ENCODE measurements around the gene CD99L2. TPM values are rescaled to one million over a fixed set of nuclear protein-coding genes. Genes with fewer than 3 reads are reported as not detected.

Gene CD99L2
- total and polyA plus RNA-seq, 2 of the 8 experiments (the other 6 are each of a cell fraction or from before 2014, with no cell fraction given) = 8.0 to 8.5 TPM

- Histone ChIP-seq H2BK12ac (ENCODE audit: low read depth, low read length) (no peak overlapping the region), H3K9me3 (ENCODE audit: insufficient read depth in 2 of 2, low read depth in 1 of 2, low read length in 1 of 2) (no peaks in the 10 kb centered on the region), H4K8ac (ENCODE audit: extremely low read depth, insufficient read depth, low read length) (no peak overlapping the region), H3K27ac (ENCODE audit: low read depth, low read length) (no peak overlapping the region), H2BK15ac (ENCODE audit: low read length) (no peak overlapping the region), H2AFZ (ENCODE audit: low read length) (no peak overlapping the region), H3K79me1 (ENCODE audit: low read depth, low read length) (no peaks in the 10 kb centered on the region), H3K9ac (replicated peaks in 1 of 4; ENCODE audit: extremely low read depth in 1 of 4, low read depth in 3 of 4, low read length in 3 of 4) (no peak overlapping the region), H3K4ac (replicated peaks; ENCODE audit: insufficient read length, low read depth, low read length) (no peak overlapping the region), H3K23ac (ENCODE audit: insufficient read length) (no peak overlapping the region), H3K4me3 (ENCODE audit: extremely low read depth in 1 of 4, insufficient read depth in 2 of 4, low read depth in 3 of 4, low read length in 4 of 4) (no peak overlapping the region), H4K91ac (replicated peaks; ENCODE audit: insufficient read length, low read length) (no peak overlapping the region), H4K5ac (ENCODE audit: insufficient read length, low read depth, low read length) (no peak overlapping the region), H2BK5ac (ENCODE audit: low read depth, low read length) (no peak overlapping the region), H3K27me3 (replicated peaks in 1 of 4; ENCODE audit: control insufficient read depth in 3 of 4, extremely low read depth in 1 of 4, insufficient read depth in 3 of 4, low read length in 3 of 4) (no peaks in the 10 kb centered on the region), H3K4me2 (ENCODE audit: insufficient read depth in 1 of 2, low read depth in 2 of 2, low read length in 2 of 2) (no peak overlapping the region), H2AK5ac (ENCODE audit: low read depth, low read length) (no peak overlapping the region), H2BK20ac (ENCODE audit: low read length) (no peak overlapping the region), H3K23me2 (ENCODE audit: low read depth, low read length) (no peaks in the 10 kb centered on the region), H3K56ac (replicated peaks; ENCODE audit: insufficient read length, low read depth, low read length) (no peak overlapping the region), H3K36me3 (ENCODE audit: control insufficient read depth in 2 of 4, insufficient read depth in 4 of 4, low read length in 3 of 4) (peaks cover 0 to 3% (median 0%) of the 10 kb centered on the region in 4 experiments; a peak in 2 of 8 replicates), H3K14ac (ENCODE audit: insufficient read length) (no peak overlapping the region), H2BK120ac (replicated peaks; ENCODE audit: low read depth, low read length) (no peak overlapping the region), H3K79me2 (ENCODE audit: control insufficient read depth in 1 of 2, insufficient read depth in 2 of 2, low read length in 2 of 2) (no peaks in the 10 kb centered on the region), H3K18ac (ENCODE audit: extremely low read depth, low read length) (no peak overlapping the region), H4K20me1 (replicated peaks in 1 of 2; ENCODE audit: control insufficient read depth in 1 of 2, insufficient read depth in 2 of 2, low read length in 2 of 2) (no peaks in the 10 kb centered on the region), H3K4me1 (replicated peaks in 1 of 4; ENCODE audit: control insufficient read depth in 3 of 4, insufficient read depth in 4 of 4, low read length in 3 of 4) (peaks cover 0 to 2% (median 0%) of the 10 kb centered on the region in 4 experiments; a peak in 3 of 7 replicates)
- 78% methylated on average over 4 of the region's 4 CpGs; no CpG with 5 or more reads in 1 of the 2 experiments for WGBS, 2 experiments (ENCODE audit: extremely low coverage in 1 of 2, insufficient coverage in 1 of 2, insufficient read length in 1 of 2, insufficient replicate concordance in 2 of 2, low coverage in 1 of 2, low lambda C conversion rate in 2 of 2, missing lambda C conversion rate in 1 of 2)
- POLR2A ChIA-PET (ENCODE audit: partially characterized antibody) = interaction anchor here (1.6 kb wide), 1 partner anchor 215 kb away, joined by 6 read pairs; no protein-coding TSS in a partner anchor
- no peak for FAIRE-seq
- DNase-seq (ENCODE audit: low read depth in 1 of 2, low spot score in 2 of 2) = no peak
- CTCF ChIA-PET (ENCODE audit: partially characterized antibody) = interaction anchor here (1.0 kb wide), 1 partner anchor 215 kb away, joined by 3 read pairs; no protein-coding TSS in a partner anchor
- TF ChIP-seq CBX8 (IDR thresholded peaks at IDR 0.05; ENCODE audit: borderline replicate concordance, low read depth, low read length) (no peak), CHD2 (IDR thresholded peaks at IDR 0.05; ENCODE audit: low read length) (no peak), POLR2A (IDR thresholded peaks at IDR 0.05; ENCODE audit: control extremely low read depth in 1 of 2, low read depth in 2 of 2, low read length in 2 of 2) (no peak), CTCF (IDR thresholded peaks at IDR 0.05; ENCODE audit: control extremely low read depth in 1 of 3, insufficient read depth in 1 of 3, low read depth in 1 of 3, low read length in 3 of 3) (no peak), RAD21 (IDR thresholded peaks at IDR 0.05 in 1 of 2, conservative IDR thresholded peaks at IDR 0.05 in 1 of 2; ENCODE audit: low read depth in 2 of 2, low read length in 2 of 2) (no peak), BRCA1 (IDR thresholded peaks at IDR 0.05; ENCODE audit: low read depth, low read length) (no peak), MAX (IDR thresholded peaks at IDR 0.05) (no peak), ZNF274 (IDR thresholded peaks at IDR 0.05; ENCODE audit: borderline replicate concordance, extremely low read depth, low read length) (no peak), SUZ12 (IDR thresholded peaks at IDR 0.05; ENCODE audit: low read length) (no peak), TAF1 (IDR thresholded peaks at IDR 0.05; ENCODE audit: low read depth, low read length) (no peak), TCF12 (IDR thresholded peaks at IDR 0.05; ENCODE audit: low read depth, low read length) (no peak)
Measured at GRCh38 chrX:150773634-150774033, 124.8 kb downstream of the CD99L2 start.
